ENCODE measurements around the gene TIAL1.
"Not testable (repeated sequence)": the region's sequence is repeated elsewhere in the genome, so short reads cannot be mapped to it uniquely, and the experiment has no call there.

The TIAL1 gene

DNA sequence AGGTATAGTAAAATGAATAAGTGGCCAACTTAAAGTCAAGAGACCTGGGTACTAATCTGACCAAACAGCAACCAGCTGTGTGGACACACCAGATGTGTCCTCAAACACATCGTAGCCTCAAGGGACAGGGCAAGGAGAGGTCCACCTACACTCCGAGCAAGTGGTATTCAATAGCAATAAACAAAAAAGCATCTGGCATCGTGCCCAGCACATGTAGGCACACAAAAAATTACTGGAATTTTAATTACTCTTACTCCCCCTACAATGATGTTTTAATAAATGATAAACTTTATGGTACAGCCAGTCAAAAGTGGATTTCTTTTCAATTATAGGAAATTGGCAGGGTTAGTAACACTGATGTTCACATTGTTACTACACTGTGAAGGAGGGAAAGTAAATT is 50.8 kb downstream of the TIAL1 start:
- DNase-seq: no peak

GRCh38 chr10:119545310-119545709 is 51.5 kb downstream of the TIAL1 start:
- DNase-seq: no peak

DNA sequence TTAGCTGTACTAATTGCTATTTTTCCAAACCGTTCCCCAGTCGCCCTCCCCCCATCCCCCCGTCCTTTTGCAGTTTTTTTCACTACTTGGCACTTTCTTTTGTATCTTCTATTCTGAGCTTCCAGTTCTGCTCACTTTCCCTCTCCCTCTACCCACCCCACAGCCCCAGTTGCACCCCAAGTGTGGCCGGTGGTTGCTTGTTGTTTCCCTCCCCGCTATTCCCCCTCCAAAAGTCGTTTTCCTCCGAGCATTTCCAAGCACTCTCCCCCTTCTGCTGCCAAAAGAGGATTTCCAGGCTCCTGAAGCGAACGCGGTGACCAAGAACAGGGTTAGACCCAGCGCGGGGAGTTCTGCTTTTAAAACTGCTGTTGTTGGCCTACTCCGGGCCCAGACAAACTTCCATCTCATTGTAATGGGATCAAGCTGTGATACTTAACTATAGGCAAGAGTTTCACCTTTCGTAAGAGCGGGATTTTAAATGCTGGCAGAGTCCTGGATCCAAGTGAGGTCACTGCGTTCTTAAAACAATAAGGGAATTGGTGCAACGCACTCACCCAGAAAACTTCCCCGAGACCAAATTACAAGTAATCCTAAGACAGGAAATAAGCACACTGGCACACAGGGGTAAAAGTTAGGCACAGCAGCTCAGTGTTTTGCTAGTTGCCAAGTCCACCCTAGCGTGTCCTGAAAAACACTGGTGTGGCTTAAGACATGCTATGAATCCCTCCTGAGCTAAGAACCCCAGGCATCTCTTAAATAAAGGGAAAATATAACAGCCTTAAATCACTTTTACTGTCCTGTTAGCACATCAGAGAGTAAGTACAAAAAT is 52.7 kb downstream of the TIAL1 start:
- DNase-seq: no peak

GRCh38 chr10:119542988-119543813 is 53.6 kb downstream of the TIAL1 start:
- DNase-seq: no peak

- no peak for DNase-seq
Observed at GRCh38 chr10:119542357-119542987, 54.3 kb downstream of the TIAL1 start, which contains the start of gene RGS10. RGS10 (minus strand) TSS chr10:119542719; CDS start chr10:119542638, 81 bp downstream.

GRCh38 chr10:119541459-119542356 is 55.1 kb downstream of the TIAL1 start:
- DNase-seq: no peak

DNA sequence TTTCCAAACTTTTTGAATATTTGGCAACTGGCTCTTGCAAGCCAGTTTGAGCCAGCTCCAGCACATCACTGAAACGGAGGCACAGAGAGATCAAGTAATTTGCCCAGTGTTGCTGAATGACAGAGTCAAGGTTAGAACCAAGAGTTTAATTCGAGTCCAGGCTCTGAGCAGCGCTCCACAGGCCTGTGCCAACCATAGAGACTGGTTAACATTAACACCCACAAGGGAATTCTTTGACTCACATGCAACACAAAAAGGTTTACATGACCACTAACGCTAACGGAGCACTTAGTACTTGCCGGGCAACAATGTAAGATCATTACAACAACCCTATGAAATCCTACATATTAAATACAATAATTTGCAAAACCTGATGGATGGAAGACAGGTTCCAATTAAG is 55.7 kb downstream of the TIAL1 start:
- no peak for DNase-seq

GRCh38 chr10:119540038-119540437 is 56.7 kb downstream of the TIAL1 start:
- no peak for DNase-seq

- DNase-seq: no peak
Observed at GRCh38 chr10:119539359-119539825, 57.4 kb downstream of the TIAL1 start.

DNA sequence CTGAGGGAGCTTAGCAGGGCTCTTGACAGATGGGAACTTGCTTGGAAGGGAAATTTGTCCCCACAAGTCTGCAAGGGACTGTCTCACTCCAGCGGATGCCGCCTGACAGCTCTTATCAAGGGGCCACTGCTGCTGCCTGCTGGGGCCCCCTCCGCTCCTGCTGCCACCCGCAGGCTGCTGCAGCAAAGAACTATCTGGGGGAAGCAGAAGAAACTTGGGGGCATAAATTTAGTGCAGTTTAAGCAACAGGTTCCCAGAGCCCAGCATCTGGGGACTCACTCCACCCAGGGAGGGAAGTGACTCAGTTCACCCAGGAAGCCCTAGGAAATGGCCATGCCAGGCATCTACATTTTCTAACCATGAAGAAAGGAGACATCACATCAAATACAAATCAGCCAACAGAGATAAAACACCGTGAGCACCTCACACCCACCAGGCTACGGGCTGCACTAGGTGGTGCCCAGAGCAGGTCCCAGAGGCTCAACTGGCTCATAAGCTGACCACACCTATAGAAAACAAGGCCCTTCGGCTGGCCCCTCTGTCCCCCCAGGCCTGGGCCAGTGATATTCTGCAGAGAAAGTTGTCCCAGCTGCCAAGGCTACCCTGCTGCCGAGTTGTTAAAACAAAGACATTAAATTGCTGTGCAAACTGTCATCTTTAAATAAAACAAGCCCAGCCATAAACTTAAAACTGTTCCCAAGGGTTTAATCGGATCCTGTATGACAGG is 58.0 kb downstream of the TIAL1 start:
- DNase-seq: no peak

- DNase-seq: no peak
Observed at GRCh38 chr10:119537953-119538630, 58.7 kb downstream of the TIAL1 start.

DNA sequence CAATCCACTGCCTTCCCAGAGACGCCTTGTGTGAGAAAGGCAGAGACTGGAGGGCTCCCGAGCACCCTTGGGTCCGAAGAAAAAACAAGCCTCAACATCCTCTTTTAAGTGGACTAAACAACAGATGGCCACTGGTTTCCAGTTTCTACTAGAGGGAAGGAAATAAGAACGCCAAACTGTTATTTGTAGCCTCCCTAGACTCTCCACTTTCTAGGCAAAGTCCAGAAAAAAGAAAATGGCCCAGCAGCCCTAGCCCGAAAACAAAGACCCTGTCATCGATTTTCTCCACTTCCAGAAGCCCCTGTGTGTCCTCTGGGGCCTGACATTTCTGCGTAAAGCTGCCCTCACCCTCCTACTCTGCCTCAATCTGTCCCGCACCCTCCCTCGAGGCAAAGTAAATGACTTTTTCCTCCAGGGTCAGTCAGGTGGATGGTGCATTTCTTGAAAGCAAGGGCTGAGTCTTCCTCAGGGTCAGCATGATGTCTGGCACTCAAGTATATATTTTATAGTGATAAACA is 60.2 kb downstream of the TIAL1 start:
- no peak for DNase-seq

- no peak for DNase-seq
Observed at GRCh38 chr10:119535837-119536507, 60.8 kb downstream of the TIAL1 start.

GRCh38 chr10:119535305-119535704 is 61.5 kb downstream of the TIAL1 start:
- DNase-seq: no peak

GRCh38 chr10:119533473-119533872 is 63.3 kb downstream of the TIAL1 start:
- no peak for DNase-seq

DNA sequence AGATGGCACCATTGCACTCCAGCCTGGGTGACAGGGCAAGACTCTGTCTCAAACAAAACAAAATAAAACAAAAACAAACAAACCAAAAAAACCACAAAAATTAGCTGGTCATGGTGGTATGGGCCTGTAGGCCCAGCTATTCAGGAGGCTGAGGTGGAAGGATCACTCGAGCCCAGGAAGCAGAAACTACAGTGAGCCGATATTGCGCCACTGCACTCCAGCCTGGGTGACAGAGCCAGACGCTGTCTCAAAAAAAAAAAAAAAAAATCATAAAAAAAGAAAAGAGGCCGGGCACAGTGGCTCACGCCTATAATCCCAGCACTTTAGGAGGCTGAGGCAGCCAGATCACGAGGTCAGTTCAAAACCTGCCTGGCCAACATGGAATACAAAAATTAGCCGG is 64.0 kb downstream of the TIAL1 start:
- not testable (repeated sequence) for DNase-seq

GRCh38 chr10:119532251-119532650 is 64.5 kb downstream of the TIAL1 start:
- DNase-seq: not testable (repeated sequence)

DNA sequence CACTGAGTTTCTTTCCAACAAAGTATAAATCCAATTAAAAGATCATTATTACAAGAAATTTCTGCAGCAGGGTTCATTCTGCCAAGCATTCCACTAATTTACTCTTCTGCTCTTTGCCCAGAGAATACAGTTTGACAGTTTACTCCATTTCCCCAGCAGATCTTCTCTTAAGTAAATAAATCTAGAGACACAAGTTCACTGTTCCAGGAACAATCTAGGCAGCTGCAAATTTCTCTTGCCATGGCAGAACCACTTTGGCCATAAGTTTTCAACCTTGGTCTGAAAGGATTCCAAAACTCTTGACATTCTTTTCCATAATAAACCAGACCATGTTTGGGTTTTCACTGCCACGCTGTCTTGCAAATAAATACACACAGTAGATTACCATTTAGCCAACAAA is 65.7 kb downstream of the TIAL1 start:
- DNase-seq: no peak

DNA sequence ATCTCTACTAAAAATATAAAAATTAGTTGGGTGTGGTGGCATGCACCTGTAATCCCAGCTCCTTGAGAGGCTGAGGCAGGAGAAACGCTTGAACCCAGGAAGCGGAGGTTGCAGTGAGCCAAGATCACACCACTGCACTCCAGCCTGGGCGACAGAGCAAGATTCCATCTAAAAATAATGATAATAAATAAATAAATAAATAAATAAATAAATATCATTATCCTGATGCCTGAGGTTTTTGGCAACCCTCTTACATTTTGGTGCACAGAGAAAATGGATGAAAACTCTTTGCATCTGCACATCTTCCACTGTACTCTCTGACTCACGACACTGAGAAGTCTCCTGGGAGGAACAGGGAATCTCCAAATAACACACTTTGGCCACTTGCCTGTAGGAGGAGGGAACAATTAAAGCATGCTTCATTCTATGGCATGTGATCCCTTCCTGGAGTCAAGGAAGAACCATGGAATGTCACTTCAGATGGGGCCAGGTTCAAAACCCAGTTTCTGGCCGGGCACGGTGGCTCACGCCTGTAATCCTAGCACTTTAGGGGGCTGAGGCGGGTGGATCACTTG is 68.0 kb downstream of the TIAL1 start:
- DNase-seq: not testable (repeated sequence)
